Measurements from ENCODE around the gene BIRC2.

- no peak for TF ChIP-seq EZH2phosphoT487 (IDR thresholded peaks at IDR 0.05; ENCODE audit: insufficient read depth, low read depth)
- TF ChIP-seq EZH2 (IDR thresholded peaks at IDR 0.05; ENCODE audit: insufficient read depth, poor library complexity, severe bottlenecking): no peak
Measured at GRCh38 chr11:102312667-102313066, 34.3 kb upstream of the BIRC2 start.
